Inflammatory macrophage treated with lipopolysaccharide for 1 hour (primary cell): ENCODE results near the gene ENTPD1.
A peak's percentile ranks its signal among the peaks of the same experiment; 100 is the strongest.
"Not testable (repeated sequence)": the region's sequence is repeated elsewhere in the genome, so short reads cannot be mapped to it uniquely, and the experiment has no call there.

ENCODE experiments used
- DNase-seq, 2 donors: peaks; one replicate each; pipeline ENCODE4 v3.0.0-alpha.2; 2020 to 2022

ENTPD1 gene

DNA sequence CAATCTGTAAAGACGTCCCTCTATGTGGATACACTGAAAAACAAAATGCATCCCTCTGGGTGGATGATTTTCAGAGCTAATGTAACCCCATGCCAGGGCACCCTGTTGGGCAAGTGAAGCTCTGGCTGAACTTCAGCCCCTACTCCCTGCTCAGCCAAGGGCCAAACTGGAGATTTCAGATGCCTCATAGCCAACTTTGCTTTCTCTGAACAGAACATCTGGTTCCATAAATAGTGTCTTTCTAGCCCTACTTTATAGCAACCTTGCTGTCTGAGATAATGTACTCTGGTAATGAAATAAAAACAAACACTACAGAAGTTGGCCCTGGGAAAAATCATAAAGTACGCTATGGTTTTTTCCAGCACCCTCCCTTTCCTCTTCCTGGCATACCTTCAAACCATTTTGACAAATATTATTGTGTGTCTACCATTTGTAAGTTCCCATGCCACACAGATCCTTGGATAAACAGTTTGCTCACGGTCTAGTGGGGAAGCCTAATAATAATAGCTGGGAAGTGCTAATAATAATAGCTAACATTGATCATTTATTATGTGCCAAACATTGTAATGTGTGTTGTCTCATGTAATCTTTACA lies 3.4 kb downstream of the ENTPD1 start:
- no peak for DNase-seq

DNA sequence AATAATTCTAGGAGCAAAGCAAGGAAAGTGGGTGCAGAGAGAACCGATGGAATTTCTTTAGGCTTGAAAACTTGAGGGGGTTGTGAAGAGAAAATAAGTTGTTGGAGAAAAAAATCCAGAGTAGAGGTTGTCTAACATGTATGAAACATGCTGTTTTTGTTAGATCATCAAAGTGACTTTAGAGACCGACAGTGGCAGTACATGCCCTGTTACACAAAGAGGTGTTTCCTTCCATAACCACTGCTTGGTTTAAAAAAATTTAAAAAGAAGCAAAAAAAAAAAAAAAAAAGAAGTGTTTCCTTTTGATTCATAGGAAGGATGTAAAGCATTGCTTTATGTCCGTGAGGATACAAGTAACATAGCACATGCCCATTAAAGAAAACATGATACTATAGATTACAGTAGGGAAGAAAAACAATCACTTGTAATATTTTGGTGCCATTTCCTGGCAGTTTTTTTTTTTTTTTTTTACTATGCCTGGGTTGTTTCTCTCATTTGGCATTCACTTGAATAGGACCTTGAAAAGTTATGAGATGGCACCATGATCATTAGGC lies 6.1 kb downstream of the ENTPD1 start:
- no peak for DNase-seq

DNA sequence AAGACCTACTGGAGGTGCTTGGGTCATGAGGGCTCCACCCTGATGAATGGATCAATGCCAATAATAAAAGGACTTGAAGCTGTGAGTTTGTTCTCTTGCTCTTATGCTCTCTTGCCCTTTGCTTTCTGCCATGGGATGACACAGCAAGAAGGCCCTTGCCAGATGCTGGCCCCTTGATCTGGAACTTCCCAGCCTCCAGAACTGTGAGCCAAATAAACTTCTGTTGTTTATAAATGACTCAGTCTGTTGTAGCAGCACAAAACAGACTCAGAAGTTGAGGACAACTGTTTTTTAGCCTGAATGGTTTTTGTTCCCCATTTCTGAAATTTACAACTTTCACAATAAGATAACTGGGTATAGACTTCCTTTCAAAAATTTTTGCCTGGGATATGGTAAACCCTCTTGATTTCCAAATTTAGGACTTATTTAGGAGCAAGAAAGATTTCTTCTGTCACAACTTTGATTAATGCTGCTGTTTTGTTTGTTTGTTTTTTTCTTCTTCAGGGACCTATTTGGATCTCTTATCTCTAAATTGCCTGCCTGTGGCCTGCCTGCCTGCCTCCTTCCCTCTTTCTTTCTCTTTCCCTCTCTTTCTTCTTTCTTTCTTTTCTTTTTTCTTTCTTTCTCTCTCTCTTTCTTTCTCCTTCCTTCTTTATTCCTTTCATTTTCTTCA lies 12.1 kb downstream of the ENTPD1 start:
- DNase-seq, result peak; percentile 91 to 98

GRCh38 chr10:95770084-95770720 lies 14.2 kb downstream of the ENTPD1 start:
- DNase-seq, result no peak

- DNase-seq, result not testable (repeated sequence)
Observed at GRCh38 chr10:95773454-95773853, 17.5 kb downstream of the ENTPD1 start.

GRCh38 chr10:95777638-95778037 lies 21.7 kb downstream of the ENTPD1 start:
- not testable (repeated sequence) for DNase-seq

GRCh38 chr10:95782318-95782717 lies 26.4 kb downstream of the ENTPD1 start:
- DNase-seq, result peak; percentile 54 to 68

DNA sequence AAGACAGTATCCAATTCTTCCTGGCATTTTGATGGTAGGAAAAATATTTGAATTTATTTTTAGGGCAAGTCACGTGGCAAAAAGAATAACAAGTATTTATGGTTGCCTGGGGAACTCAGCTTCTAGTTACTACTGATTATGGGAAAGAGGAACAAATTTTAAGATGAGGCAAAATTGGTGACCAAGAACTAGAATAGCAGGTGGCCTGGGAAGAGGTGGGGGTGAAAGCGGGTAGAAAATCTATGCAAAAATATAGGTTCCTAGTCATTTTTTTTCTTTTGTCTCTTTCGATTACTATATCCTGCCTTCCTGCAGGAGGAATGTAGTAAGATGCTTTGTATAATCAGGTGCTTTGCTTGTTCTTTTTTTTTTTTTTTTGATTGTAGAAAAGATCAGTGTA lies 27.8 kb downstream of the ENTPD1 start:
- DNase-seq, result no peak

- DNase-seq, result no peak
Observed at GRCh38 chr10:95784279-95784913, 28.4 kb downstream of the ENTPD1 start.

DNA sequence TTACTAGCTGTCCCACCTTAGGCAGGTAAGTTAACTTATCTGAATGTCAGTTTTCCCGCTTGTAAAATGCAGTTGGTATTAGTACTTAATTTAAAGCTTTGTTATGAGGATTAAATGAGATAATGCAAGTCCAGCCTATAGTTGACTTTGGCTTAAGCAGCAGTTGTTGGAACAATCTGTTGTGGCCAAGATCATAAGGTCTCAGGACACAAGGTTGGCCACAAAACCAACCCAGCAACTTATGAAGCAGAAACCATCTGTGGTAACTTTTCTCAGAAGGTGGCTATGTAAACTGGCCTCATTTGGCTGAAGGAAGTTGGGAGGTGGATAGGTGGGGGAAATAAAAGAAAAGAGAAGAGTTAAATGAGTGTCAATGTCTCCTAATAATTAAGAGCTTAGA lies 29.4 kb downstream of the ENTPD1 start:
- DNase-seq, result no peak

DNA sequence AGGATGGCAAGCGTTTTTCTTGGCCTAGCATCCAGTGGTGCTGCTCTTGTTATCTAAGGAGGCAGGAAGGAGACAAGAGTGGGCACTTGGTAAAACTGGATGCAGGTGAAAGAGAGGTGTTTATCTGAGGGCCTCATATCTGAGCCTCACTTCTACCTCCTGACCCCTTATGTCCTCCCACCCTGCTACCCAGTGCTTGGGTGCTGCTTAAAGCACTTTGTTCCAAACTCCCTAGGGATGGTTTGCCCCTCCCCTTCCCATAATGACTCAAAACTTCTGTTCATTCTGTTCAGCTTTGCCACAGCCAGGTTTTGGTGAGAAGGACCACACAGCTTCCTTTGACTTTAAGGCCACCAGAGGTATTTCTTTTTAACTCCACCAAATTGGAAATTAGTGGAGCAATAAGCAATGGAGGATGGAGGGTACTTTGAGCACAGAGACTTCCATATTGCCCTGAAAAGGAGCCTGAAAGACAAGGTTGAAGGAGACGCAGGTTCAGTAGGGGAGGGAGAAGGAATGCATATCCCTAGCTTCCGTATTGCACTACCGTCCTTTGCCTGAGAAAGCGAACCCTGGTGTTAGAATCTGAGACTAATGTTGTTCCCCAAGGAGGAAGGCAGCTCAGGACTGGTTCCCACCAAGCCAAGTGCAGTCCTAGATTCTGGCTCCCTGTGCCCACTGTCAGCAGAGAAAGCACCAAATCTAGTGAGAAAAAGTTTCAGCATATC lies 30.1 kb downstream of the ENTPD1 start:
- no peak for DNase-seq

DNA sequence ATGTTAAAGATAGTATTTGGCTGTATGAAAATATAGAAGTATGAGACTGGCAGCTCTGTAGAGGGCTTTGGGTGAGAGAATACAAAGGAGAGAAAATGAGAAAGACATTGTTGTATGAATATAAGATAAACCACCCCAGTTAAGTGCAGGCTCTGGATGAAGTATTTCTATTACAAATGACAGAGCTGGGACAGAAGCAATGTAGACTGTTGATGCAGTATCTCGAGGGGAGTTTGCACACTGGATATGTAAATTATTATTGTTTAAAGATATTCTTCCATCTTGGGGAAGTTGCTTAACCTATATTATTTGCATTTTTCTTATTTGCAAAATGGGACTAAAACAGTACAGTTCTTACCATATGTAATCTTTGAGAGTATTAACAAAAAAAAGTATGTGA lies 31.5 kb downstream of the ENTPD1 start:
- DNase-seq, result peak in 1 of 2 donors; percentile 53

GRCh38 chr10:95788830-95789229 lies 32.9 kb downstream of the ENTPD1 start:
- DNase-seq, result no peak

- peak; percentile 68 to 87 for DNase-seq
Observed at GRCh38 chr10:95789902-95790301, 33.9 kb downstream of the ENTPD1 start.

DNA sequence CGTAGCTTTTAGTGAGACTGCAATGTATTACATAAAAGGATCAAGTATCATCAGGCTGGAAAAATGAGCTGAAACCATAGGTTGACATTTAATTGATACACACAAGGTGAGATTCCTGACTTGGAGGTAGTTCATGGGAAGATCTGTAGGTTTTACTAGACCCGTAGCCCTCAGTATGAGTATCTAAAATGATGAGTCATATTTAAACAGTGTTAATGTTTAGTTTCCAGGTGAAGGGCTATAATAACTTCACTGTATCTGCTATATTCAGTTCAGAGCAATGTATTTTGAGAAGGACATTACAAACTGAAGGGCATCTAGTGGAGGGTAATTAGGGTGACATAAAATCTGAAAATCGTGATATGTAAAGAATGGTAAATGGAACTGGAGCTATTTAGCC lies 35.0 kb downstream of the ENTPD1 start:
- DNase-seq, result no peak

DNA sequence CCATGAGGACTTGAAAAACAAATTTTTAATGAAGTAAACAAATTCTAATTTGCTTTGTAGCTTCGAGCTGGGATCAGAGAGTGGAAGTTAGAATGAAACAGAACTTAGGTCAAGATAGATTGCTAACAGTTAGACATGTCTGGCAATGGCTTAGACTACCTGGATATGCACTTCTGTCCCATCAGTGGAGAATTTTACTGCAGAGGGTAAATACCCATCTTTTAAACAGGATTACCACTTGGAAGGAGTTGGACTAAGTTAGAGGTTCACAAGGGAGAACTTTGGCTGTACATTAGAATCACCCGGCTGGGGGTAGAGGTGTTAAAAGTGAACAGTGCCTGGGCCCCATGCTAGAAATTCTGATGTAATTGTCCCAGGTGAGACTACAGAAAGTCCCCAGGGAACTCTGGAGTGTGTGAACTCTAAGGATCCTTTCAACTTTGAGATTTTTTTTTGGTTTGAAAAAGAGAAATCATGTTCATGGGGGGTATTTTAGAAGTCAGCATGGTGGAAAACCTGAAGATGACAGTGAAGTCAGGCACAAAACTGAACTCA lies 35.5 kb downstream of the ENTPD1 start:
- no peak for DNase-seq

GRCh38 chr10:95792211-95792780 lies 36.3 kb downstream of the ENTPD1 start:
- DNase-seq, result peak; percentile 70 to 75

DNA sequence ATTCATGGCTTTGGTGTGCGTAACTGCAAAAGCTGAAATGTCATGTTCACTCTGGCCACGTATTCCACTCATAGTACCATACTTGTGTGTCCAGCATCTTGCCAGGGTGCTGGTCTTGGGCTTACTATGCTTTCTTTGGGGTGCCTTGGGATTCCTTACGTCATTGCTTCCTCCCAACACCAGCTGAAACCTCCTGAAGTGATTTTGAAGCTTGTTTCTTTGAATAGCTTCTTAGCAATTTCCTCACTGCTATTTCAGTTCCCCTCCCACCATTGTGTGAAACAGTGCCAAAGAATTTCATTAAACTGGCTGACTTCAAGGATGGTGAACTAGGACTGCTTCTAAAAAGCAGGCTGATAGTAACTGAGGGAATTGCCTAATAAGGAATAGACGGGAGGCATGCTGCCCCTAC lies 36.9 kb downstream of the ENTPD1 start:
- peak; percentile 76 to 88 for DNase-seq

- DNase-seq, result peak; percentile 82 to 84
Observed at GRCh38 chr10:95793401-95794045, 37.6 kb downstream of the ENTPD1 start.

DNA sequence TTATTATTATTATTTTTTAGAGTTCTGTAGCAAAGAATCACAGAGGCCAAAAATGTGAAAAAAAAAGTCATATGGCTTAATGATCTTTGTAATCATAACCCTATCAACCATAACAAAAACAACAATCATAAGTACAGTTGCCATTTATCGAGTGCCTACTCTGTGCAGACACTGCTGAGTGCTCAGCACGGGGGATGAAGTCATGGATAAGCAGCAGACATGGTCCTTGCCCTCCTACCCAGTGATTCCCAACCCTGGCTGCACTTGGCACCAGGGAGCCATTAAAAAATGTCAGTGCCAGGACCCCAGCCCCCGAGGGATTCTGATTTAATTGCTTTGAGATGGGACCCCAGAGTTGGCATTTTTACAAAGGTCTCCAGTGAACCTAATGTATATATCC lies 38.2 kb downstream of the ENTPD1 start:
- no peak for DNase-seq

- no peak for DNase-seq
Observed at GRCh38 chr10:95795602-95796001, 39.6 kb downstream of the ENTPD1 start.

GRCh38 chr10:95796504-95796903 lies 40.5 kb downstream of the ENTPD1 start:
- DNase-seq, result no peak
